ENCODE data around the gene GNG13. TPM values are rescaled to one million over a fixed set of nuclear protein-coding genes. Genes with fewer than 3 reads are reported as not detected.

Gene GNG13
- total RNA-seq, 1 donor: not detected

DNA sequence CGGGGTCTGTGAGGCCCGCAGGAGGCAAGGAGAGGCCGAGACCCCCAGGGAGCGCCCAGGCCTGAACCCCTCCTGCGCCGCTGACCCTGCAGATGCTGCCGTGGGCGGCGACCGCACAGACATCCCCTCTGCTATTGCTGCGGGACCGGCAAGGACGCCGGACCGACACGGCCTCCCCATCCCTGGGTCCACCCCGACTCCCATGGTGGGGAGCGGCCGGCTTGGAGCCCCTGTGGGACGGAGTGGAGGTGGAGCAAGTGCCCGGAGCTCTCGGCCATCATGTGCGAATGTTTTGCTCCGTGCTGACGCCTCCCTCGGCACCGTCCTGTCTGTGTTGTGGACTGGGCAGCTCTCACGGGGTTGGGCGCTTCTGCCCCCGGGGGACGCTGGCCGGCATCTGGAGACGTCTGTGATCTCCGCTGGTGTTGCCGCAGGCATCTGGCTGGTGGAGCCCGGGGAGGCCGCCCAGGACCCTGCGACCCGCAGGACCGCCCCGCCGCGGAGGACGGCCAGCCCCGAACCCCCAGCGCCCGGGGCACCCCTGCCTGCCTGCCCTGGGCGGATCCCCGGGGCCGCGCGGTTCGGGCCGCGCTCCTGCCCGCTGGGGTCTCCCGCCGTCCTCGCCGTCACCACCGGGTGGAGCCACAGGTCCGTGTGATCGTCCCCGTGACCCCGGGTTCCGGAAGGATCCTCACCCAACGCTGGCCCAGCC is 12.8 kb upstream of the GNG13 start:
- TF ChIP-seq, protein P1, sequence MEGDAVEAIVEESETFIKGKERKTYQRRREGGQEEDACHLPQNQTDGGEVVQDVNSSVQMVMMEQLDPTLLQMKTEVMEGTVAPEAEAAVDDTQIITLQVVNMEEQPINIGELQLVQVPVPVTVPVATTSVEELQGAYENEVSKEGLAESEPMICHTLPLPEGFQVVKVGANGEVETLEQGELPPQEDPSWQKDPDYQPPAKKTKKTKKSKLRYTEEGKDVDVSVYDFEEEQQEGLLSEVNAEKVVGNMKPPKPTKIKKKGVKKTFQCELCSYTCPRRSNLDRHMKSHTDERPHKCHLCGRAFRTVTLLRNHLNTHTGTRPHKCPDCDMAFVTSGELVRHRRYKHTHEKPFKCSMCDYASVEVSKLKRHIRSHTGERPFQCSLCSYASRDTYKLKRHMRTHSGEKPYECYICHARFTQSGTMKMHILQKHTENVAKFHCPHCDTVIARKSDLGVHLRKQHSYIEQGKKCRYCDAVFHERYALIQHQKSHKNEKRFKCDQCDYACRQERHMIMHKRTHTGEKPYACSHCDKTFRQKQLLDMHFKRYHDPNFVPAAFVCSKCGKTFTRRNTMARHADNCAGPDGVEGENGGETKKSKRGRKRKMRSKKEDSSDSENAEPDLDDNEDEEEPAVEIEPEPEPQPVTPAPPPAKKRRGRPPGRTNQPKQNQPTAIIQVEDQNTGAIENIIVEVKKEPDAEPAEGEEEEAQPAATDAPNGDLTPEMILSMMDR (IDR thresholded peaks at IDR 0.05; ENCODE audit: insufficient read depth, low read depth, low read length): peak; percentile 55
- peak overlapping the region; percentile 27 for H3K4me3 ChIP-seq (ENCODE audit: low read depth, low read length)
- DNase-seq (ENCODE audit: low read depth): peak; percentile 17

DNA sequence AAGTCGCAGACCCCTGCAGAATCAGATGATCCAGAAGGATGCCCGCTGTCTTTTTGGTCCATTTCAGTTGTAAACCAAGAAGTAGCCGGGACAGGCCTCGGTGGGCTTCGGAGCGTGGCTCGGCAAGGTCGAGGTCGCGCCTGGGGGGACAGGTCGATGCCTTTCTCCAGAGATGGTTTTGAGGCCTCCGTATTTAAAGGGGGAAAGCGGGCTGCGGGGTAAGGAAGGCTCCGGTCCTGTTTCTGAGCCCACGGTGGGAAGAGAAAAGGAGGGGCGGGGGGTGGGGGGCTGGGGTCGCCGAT is 7.5 kb upstream of the GNG13 start:
- TF ChIP-seq, protein P1 (IDR thresholded peaks at IDR 0.05; ENCODE audit: insufficient read depth, low read depth, low read length): no peak
- DNase-seq (ENCODE audit: low read depth): no peak

DNA sequence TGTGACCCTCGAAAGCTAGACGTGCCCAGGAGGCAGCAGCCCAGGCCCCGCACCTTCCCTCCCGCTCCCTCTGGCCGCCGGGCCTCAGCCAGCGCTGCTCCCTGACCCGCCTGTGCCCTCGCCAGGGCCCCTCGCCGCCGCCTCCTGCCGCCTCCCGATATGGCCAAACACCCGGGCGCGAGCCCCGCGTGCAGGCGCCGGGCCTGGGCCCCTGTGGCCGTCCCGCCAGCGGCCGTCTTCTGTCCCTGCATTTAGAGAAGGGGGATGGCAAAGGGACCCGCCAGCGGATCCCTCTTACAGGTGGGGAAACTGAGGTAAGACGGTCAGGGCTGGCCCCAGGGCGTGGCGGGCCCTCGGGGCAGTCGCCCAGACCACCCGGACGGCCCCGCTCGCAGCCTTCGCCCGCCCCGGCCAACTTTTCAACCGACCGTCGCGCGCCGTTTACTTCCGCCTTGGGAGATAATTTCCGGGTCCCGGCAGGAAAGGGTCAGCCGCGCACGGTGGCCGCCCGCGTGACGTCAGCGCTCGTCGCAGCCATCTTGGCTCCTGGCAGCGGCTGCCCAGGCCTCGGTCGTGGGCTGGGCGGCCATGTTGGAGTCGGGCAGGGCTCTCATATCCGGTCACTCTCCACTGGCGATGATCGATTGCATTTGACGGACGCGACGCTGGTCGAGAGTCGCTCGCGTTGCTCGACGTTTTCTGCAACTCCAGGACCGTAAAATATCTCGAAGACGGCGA is 7.0 kb upstream of the GNG13 start:
- H3K4me3 ChIP-seq (ENCODE audit: low read depth, low read length): peak overlapping the region; percentile 68
- peak; percentile 90 for DNase-seq (ENCODE audit: low read depth)
- TF ChIP-seq, protein P1 (IDR thresholded peaks at IDR 0.05; ENCODE audit: insufficient read depth, low read depth, low read length): no peak

More for the DNA sequence above, 7.5 kb upstream of the GNG13 start:
- H3K4me3 ChIP-seq (ENCODE audit: low read depth, low read length): peak overlapping the region; percentile 68

DNA sequence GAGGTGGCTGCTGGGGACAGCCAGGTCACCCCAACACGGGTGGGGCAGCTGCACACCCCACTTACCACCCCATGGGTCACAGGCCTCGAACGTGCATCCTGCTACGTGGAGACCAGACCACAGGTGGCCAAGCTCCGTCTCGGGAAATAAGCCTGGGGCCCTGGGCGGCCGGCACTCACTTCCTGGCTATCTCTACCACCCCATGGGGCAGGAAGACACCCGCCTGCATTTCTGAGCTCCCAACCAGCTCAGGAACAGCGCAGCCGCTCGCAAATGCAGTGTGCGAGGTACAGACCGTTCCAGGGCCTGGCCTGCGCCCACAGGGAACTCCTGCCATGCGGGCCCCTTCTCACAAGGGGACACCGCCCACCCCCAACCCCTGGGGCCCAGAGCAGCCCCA is 4.9 kb upstream of the GNG13 start:
- H3K4me3 ChIP-seq (ENCODE audit: low read depth, low read length): no peak overlapping the region
- TF ChIP-seq, protein P1 (IDR thresholded peaks at IDR 0.05; ENCODE audit: insufficient read depth, low read depth, low read length): no peak
- DNase-seq (ENCODE audit: low read depth): no peak

DNA sequence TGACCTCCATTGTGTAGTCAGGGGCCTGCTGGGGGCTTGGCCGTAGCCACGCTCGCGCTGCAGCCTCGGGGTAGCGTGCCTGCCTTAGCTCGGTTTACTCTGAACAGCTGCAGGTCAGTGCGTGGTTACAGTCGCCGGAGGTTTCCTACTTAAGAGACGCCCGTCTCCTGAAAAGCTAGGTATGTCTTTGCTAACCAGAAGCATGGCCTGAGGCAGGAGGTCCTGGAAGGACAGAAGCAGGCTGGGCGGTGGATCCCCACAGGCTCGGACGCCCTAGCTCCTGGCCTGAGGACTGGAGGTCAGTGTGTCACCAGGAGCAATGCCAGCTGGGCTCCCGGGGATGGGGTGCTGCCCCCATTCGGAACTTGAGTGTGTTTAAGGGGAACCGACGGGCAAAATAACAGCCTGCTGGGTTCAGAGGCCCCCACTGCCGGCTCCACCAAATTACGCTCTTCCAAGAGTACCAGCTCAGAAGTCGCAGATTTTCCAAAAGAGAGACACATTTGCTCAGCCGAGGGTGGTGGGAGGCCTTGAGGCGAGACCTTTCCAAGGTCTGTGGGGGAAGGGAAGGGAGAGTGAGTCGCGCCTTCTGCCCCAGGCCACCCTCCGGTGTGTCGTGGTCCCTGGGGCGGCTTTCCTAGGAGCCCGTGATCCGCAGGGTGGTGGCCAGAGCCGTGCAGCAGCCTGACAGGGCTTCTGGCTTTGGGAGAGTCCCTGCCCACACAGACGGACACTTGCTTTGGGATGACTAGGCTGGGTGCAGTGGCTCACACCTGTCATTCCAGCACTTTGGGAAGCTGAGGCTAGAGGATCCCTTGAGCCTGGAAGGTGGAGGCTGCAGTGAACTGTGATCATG is 3.9 kb upstream of the GNG13 start:
- H3K4me3 ChIP-seq (ENCODE audit: low read depth, low read length): no peak overlapping the region
- no peak for DNase-seq (ENCODE audit: low read depth)
- TF ChIP-seq, protein P1 (IDR thresholded peaks at IDR 0.05; ENCODE audit: insufficient read depth, low read depth, low read length): no peak

DNA sequence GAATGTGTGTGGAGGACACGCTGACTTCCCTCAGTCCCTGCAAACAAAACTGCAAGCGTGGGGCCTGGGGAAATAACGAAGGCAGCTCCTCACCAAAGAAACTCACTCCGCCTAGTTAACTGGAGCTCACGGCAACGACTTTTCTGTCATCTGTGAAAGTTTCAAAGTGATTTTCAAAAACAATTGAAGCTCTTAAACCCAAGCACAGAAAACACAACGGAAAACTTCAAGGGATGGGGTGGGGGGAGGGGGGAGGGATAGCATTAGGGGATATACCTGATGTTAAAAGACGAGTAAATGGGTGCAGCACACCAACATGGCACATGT is 3.2 kb upstream of the GNG13 start:
- no peak overlapping the region for H3K4me3 ChIP-seq (ENCODE audit: low read depth, low read length)
- no peak for DNase-seq (ENCODE audit: low read depth)
- TF ChIP-seq, protein P1 (IDR thresholded peaks at IDR 0.05; ENCODE audit: insufficient read depth, low read depth, low read length): no peak

Data from fibroblast of villous mesenchyme (primary cell).